GM19438 (cell line): ENCODE measurements around the gene CNNM4.
A peak's percentile ranks its signal among the peaks of the same experiment; 100 is the strongest.
"Not testable (repeated sequence)": the region's sequence is repeated elsewhere in the genome, so short reads cannot be mapped to it uniquely, and the experiment has no call there.

ENCODE experiments used
- ATAC-seq: cut with Tn5 transposase; IDR thresholded peaks from one replicate; pipeline ENCODE4 v1.9.1; 2021; ENCODE audit warnings: low read depth; ENCODE audit not compliant: unreplicated experiment

CNNM4 gene

DNA sequence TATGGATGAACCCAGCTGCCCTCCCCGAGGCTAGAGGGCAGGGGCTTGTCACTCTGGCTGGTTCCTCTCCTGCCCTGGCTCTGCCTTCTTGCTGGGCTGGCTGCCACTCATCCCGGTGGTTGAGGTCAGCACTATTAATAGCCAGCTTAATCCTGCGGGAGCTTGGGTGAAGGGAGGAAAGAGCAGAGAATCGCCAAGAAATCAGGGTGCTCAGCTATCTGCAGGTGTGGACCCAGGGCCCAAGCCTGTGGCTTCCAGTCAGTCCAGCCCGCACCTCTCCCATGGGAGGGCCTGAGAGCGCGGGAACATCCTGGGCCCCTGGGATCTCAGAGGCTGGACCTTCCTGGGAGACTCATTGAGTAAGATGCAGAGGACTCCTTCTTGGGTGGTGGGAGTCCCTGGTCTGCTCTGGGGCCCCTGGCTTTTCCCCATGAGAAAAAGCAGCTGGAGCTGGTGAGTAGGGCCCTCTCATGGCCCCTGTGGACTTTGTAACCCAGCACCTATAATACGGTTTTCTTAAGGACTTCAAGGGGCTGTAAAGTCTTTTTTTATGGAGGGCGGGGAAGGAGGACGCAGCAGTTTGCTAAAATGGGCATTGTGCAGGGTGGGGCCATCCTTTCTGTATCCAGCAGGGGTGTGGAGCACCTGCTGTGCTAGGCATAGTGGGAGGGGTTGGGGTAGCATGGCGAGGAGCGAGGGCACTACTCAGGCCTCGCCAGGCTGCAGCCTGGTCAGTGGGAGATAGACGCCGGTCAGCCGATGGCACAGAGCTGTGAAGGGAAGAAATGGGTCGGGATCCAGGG, 27.9 kb downstream of the CNNM4 start:
- no peak for ATAC-seq

DNA sequence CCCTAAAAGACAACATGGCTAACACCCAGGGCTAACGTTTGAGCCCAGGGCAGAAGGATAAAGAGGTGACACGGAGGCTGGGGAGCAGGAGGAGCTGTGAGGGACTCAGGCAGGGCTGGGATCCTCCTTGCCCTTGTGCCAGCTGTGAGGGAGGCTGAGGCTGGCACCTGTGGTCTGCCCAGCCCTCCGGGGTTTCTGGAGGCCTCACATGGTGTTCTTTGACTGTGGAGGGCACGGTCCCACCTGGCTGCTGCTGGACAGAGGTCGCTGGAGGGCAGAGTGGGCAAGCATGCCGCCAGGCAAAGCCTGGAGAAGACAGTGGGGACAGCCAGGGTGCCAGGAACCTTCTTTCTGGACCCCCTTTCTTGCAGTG, 28.5 kb downstream of the CNNM4 start:
- ATAC-seq = no peak

DNA sequence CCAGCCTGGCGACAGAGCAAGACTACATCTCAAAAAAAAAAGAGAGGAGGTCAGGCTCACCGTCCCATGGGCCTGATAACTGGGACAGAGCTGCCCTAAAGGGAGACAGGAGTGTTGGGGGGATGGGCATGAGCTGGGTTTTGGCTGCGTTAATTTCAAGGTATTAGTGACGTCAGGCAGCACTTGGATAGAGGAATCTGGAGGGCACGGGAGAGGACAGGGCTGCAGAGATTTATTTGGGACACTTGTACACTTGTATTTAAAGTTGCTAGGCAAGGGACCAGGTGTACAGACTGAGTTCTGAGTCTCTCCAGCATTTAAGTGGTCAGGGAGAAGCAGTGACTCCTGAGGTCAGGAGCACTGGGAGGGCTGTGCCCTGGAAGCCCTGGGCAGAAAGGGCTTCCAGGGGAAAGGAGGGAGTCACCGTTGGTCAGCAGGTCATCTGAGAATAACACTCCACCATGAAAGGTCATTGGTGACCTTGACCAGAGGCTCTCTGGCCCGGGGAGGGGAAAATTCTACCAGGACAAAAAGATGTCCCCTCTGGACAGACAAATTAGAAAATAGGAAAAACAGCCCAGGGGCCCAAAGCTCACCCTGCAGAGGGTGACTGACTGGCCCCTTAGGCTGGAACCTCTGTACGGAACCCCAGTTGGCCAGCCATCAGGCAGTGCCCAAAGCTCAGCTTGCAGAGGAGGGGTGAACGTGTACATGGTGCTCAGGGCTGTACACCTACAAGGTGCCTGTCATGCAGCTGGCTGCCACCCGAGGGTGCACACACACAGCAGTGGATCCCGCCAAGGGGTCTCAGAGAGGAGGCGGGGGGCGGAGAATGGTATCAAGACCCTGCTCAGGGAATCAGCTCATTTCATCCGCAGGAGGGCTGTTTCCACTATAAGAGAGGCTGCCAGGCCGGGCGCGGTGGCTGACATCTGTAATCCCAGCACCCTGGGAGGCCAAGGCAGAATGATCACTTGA, 32.4 kb downstream of the CNNM4 start:
- ATAC-seq = no peak

DNA sequence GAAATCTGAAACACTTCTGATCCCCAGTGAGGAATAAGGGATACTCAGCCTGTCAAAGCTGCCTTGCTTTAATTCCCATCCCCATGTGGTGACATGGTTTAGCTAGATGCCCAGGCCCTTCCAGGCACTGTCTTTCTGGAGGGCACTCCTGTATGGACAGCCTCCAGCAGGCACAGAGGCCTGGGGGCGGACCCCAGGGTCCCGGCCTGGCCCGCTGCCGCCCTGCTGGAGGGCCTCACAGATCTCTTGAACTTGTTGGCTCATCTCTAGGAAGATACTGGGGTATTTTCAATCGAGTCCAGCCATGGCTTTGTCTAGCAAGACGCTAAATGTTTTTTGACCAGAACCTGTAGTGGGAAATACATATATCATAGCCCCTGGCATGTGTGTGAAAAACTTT, 34.4 kb downstream of the CNNM4 start:
- no peak for ATAC-seq

DNA sequence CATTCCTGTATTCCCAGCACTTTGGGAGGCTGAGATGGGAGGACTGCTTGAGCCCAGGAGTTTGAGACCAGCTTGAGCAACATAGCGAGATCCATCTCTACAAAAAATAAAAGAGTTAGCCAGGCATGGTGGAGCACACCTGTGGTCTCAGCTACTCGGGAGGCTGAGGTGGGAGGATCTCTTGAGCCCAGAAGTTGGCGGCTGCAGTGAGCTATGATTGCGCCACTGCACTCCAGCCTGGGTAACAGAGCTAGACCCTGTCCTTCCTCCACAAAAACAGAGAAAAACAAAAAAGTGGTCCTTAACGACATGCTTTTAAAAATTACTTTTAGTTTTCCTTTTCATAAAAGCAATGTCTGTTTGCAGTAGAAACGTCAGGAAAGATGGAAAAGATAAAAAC, 35.8 kb downstream of the CNNM4 start:
- ATAC-seq = not testable (repeated sequence)

DNA sequence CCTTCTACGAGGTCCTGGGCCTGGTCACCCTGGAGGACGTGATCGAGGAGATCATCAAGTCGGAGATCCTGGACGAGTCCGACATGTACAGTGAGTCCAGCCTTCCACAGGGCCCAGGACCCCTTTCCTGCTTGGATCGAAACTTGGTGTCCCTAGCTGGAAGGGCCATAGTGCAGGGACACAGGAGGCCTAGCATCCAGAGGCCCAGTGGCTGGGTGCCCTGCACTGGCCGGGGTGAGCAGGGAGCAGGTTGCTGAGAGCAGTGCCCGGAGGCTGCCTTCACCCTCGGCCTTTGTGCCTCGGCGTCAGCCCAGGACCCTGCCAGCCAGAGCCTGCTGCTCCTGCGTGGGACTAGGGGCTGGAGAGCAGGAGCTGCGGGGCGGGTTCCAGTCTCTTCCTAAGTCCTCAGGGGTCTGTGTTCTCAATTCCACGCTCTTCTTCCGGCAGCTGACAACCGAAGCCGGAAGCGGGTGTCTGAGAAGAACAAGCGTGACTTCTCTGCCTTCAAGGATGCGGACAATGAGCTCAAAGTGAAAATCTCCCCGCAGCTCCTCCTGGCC, 36.4 kb downstream of the CNNM4 start:
- no peak for ATAC-seq

DNA sequence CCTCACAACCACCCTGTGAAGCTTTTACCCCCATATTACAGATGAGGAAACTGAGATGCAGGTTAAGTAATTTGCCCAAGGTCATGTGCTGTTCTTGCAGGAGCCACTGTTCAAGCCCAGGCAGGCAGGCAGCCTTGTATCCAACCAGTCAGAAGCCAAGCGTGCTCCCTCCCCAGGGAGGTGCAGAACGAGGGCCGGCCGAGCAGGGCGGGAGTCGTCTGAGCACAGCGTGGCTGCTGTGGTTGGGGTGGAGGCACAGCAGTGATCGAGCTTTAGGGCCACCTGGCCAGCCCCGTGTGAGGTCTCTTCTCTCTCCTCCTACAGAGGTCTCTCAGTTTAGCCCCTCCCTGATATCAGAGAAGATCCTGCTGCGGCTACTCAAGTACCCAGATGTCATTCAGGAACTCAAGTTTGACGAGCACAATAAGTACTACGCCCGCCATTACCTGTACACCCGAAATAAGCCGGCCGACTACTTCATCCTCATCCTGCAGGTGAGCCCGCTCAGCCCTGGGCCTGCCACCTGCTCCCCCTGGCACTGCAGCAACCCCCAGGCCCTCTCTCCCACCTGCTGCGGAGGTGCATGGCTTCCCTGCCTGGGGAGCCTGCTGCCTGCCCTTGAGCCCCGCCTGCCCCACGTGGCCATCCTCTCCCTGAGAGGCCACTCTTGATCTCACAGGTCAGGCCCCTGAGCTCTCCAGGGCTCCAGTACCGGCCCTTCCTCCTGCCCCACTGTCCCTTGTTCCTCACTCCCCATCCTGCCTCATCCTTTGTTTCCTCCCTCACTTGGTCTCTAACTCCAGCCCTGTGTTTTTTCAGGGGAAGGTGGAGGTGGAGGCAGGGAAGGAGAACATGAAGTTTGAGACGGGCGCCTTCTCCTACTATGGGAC, 38.3 kb downstream of the CNNM4 start:
- ATAC-seq = no peak

DNA sequence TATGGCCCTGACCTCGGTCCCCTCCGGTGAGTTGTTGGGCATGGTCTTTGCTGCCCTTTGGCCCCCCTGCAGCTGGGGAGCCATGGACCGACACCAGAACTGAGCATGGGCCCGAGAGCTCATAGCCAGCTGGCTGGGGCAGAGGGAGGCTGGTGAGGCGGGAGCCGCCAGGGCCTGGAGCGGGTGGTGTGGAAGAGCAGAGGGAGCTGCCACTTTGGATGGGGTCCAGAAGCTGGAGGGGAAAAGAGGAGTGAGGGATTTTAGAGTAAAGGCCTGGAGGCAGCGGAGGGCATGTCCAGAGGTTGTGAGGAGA, 38.9 kb downstream of the CNNM4 start:
- no peak for ATAC-seq

DNA sequence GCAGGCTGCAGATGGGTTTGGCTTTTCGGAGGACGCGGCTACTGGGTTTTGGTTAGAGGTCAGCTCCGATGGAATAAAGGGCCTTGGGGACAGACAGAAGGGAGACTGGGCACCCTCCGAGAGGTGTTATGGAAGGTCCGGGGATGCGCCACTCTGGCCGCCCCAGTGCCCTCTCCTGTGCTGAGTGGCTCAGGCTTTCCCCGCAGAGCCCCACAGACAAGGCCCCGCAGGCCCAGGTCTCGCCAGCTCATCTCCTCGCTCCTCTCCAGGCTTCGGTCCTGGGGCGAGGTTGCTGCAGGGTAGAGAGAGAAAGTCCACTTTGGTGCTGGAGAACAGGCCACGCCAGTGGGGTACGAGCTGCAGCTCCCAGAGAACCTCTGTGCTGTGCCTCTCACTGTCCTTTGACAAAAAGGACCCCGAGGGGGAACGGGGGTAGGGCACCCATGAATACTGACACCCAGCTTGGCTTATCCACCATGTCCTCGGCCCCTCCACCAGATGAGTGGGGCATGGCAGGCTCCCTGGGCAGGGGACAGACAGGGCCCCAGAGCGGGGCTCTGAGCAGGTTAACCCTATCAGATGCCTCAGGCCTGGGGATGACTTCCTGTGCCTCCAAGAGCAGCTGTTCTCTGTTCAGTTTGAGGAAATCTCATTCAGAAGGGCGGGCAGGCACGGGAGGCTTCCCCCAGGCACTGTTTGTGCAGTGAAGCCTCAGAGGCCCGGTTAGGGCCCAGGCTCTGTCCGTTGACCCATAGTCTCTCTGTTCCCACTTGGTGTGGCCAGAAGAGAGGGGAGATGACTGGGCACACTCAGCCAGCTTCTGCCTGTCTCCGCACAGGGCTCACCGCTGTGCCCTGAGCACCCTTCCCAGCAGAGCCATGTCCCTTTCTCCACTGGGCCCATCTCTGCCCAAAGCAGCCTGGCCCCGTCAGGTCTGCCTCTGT, 39.6 kb downstream of the CNNM4 start:
- ATAC-seq = no peak

DNA sequence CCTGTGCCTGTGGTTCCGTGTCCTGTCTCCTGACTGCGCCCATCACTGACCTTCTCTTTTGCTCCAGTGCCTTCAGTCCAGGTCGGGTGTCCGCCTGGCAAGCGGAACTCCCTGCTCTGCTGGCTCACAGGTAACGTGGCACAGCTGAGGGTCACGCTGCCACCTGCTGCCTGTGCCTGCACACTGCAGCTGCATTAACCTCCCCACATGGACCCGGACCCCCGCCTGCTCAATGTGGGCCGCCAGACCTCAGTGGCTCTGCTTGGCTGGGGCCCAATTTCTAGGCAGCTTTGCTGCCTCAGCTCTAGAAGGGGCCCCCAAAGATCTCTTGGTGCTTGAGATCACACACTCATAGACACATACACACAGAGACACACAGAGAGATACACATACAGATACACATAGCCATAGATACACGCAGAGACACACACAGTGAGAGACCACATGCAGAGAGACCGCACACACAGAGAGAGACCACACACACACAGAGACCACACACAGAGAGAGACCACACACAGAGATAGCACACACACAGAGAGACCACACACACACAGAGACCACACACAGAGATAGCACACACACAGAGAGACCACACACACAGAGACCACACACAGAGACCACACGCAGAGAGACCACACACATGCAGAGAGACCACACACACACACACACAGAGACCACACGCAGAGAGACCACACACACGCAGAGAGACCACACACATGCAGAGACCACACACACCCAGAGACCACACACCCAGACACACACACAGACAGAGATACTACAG, 40.5 kb downstream of the CNNM4 start:
- ATAC-seq = peak; percentile 86

DNA sequence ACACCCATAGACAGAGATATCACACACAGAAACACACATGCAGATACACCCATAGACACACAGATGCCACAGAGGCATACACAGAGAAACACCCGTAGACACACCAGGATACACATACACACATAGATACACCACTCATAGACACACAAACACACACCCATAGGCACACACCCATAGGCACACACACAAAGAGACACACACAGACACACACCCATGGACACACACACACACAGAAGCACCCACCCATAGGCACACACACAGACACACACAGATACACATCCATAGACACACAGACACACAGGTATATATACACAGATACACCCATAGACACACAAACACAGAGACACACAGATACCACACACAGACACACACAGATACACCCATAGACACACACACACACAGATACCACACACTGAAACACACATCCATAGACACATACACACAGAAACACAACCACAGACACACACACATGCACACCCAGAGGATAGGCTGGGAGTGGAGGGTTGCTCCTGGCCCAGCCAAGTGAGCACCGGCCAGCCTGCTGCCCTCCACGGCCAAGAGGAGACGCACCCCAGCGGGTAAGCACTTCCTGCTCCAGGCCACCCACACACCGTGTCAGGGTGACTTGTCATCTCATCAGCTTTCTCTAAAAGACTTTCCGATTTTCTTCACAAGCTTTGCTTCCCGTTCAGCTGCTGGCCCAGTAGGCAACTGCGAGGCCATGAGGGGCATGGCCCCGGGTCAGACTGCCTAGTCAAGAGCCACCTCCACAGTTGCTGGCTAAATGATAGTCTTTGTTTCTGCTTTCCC, 41.3 kb downstream of the CNNM4 start:
- no peak for ATAC-seq

DNA sequence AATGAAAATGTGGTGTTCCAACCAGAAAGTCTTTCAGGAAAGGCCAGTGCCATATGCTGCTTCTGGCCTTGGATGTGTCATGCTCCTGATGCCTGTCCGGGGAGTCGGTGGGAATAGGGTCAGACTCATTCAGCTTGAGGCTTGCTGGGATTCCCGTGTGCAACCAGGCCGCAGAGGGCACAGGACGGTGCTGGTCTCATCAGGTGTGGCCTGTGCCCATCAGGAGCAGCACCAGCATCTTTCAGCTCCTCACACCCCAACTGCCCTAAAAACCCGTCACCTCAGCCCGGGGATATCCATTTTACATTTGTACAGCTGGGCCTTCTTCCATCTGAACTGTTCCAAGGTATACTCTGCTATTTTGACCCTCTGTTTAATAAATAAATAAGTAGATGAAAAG, 42.0 kb downstream of the CNNM4 start:
- ATAC-seq = no peak

DNA sequence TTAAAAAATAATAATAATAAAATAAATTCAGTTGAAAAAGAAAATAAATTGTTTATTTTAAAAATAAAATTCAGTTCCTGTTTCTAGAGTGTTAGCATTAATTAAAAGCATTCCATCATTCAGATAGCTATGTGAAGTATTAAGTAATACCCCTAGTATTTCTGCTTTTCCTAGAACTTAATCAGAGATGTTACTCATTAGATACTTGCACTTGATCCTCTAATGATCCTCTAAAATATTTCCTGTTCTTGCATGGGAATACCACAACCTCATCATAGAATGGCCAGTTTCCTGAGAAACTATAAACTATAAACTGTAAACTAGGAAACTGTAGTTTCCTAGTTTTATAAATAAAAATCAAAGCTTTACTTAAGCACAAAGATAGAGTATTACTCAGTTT, 44.3 kb downstream of the CNNM4 start:
- no peak for ATAC-seq

DNA sequence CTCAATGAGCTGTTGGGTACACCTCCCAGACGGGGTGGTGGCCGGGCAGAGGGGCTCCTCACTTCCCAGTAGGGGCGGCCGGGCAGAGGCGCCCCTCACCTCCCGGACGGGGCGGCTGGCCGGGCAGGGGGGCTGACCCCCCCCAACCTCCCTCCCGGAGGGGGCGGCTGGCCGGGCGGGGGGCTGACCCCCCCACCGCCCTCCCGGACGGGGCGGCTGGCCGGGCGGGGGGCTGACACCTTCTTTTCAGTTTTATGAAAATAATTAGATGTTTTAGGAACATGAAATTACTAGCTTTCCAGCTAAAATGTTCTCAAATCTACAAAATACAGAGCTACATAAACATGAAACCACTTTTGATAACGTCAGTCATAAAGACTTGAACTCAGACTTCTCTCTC, 45.2 kb downstream of the CNNM4 start:
- not testable (repeated sequence) for ATAC-seq

DNA sequence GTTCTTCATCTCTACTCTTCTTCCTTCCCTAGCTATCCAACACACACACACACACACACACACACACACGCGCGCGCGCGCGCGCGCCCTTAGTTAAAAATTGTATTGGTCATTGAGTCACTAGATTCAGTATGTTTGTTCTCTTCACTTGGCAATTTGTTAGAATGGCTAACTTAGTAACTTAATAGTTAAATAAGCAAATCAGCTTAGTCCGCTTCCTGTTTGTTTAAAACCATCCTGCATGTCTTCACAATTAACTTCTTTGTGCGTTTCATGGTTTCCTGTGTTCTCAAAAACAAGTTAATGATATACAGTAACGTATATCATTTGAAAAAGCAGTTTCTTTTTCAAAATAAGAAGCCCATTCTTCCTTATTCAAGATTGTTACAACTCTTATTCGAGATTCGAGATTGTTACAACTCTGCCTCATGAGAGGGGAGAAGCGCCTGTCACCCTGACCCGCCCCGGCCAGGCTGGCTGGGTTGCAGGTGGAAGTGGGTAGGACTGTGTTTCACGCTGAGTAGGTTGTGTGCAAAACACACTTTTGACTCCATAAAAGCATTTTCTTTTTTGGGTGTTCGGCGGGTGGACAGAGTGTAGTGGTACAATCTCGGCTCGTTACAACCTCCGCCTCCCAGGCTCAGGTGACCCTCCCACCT, 45.9 kb downstream of the CNNM4 start:
- ATAC-seq = peak; percentile 61

DNA sequence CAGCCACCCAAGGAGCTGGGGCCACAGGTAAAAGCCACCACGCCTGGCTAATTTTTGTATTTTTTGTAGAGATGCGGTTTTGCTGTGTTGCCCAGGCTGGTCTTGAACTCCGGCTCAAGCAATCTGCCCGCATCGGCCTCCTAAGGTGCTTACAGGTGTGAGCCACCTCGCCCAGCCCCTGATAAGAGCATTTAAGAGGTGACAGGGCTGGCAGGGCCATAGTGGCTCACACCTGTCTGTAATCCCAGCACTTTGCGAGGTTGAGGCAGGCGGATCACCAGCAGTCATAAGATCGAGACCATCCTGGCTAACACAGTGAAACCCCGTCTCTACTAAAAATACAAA, 46.4 kb downstream of the CNNM4 start:
- no peak for ATAC-seq

DNA sequence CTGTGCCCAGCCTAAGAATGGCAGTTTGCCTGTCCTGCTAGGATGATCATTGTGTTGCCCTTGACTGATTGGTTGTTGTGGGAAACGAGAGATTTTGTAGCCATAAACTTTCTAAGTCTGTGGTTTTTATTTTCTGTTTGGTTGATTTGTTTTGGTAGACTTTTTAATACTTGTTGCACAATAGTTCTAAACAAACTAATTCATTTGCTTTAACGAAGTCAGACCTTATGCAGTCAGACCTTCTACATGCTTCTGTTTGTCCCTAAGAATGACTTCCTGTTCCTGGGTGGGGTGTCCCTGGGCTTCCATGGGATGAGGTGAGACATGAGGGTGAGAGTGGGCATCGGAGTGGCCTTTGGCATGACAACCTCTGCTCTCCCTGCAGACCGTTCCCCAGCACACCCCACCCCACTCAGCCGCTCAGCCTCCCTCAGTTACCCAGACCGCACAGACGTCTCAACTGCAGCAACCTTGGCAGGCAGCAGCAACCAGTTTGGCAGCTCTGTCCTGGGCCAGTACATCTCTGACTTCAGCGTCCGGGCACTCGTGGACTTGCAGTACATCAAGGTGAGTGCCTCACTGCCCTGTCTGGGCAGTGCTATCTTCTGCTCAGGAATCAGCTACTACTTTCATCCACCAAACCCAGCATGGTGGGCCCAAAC, 47.6 kb downstream of the CNNM4 start:
- no peak for ATAC-seq
